Left lung (tissue), 10 donors: ENCODE measurements around the gene DGLUCY. TPM values are rescaled to one million over a fixed set of nuclear protein-coding genes. Genes with fewer than 3 reads are reported as not detected.

Experiments
- ATAC-seq: fragments of 200-7000 bp; cut with Tn5 transposase; one replicate; pipeline ENCODE4 v1.9.1; 2020; ENCODE audit warnings: moderate library complexity
- DNase-seq, 4 donors: peaks; one replicate each; pipeline ENCODE4 v3.0.0-alpha.2; 2013 to 2020
- H3K27ac ChIP-seq, 2 donors: fragments of 200-600 bp; sonication (generic) in 1 of 2; one replicate each; pipeline versions ENCODE4 v1.5.0 to v1.8.0; 2020 to 2021
- H3K27me3 ChIP-seq, 2 donors: fragments of 200-600 bp; sonication (generic) in 1 of 2; one replicate each; pipeline versions ENCODE4 v1.5.0 to v1.8.0; 2020 to 2021
- H3K36me3 ChIP-seq, 2 donors: fragments of 200-600 bp; sonication (generic) in 1 of 2; one replicate each; pipeline versions ENCODE4 v1.5.0 to v1.8.0; 2020 to 2021
- H3K4me1 ChIP-seq, 2 donors: fragments of 200-600 bp; one replicate each; pipeline ENCODE4 v1.8.0; 2021
- H3K4me3 ChIP-seq, 2 donors: fragments of 200-600 bp; sonication (generic) in 1 of 2; one replicate each; pipeline versions ENCODE4 v1.5.0 to v1.8.0; 2020 to 2021; ENCODE audit warnings: mild to moderate bottlenecking in 1 of 2
- H3K9me3 ChIP-seq, 2 donors: fragments of 200-600 bp; sonication (generic) in 1 of 2; one replicate each; pipeline versions ENCODE4 v1.5.0 to v1.8.0; 2020 to 2021
- intact Hi-C, 2 donors: fragments of 100-400 bp; cut with DNase I; formaldehyde crosslinking; loops; one replicate each; pipeline versions ENCODE4 v1.11.2 to v1.14.2; 2022
- polyA plus RNA-seq, 6 donors: library from polyadenylated mRNA; unstranded; fragments of 120-200 nt; gene quantifications; one replicate each; pipeline ENCODE4 v1.2.1, GENCODE V29; 2013; ENCODE audit not compliant: insufficient read length in 6 of 6
- total RNA-seq, 2 donors: library from RNA; stranded (reverse); fragmentation: NEBNext Ultra II Directional; extraction: Animal tissue kit (Norgen Biotek cat#: 25700); gene quantifications; one replicate each; pipeline ENCODE4 v1.2.1, GENCODE V29; 2021
- TF ChIP-seq, protein P1 (sequence below), 2 donors: fragments of 200-600 bp; sonication (generic) in 1 of 2; IDR thresholded peaks; one replicate each; pipeline versions ENCODE4 v1.5.0 to v1.8.0; 2021; ENCODE audit warnings: antibody characterized with exemption in 2 of 2
- donor health status: DM: no; HTN: yes; CAD: no.
- donor health status: DM: no; HTN: no; CAD: no.

Gene DGLUCY
- total and polyA plus RNA-seq, 8 donors = 56.7 to 77.0 (median 66.1) TPM

DNA sequence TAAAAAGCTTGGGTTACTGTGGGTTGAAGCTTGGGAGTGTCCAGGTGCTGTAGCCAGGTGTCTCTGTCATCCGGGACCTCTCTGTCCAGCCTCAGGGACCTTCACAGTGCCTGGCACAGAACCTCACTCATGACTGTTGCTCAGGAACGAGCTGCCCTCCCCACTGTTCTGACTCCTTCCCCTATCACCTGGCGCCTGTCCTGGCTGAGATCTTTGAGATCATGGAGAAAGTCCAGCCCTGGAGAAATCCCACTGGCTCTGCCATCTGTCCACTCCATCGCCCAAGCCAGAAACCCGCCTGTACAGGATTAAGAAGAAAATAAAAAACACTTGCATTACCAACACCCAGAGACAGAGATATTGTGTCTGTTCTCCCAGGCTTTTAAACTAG, 53.5 kb downstream of the DGLUCY start:
- Histone ChIP-seq H3K4me3 (no peak overlapping the region), H3K4me1 (peaks cover 0 to 6% of the 10 kb centered on the region in 2 donors), H3K9me3 (no peaks in the 10 kb centered on the region), H3K27ac (no peak overlapping the region), H3K27me3 (no peaks in the 10 kb centered on the region), H3K36me3 (peaks cover 0 to 92% of the 10 kb centered on the region in 2 donors)
- DNase-seq (no peak), ATAC-seq (no peak)
- TF ChIP-seq, protein P1, sequence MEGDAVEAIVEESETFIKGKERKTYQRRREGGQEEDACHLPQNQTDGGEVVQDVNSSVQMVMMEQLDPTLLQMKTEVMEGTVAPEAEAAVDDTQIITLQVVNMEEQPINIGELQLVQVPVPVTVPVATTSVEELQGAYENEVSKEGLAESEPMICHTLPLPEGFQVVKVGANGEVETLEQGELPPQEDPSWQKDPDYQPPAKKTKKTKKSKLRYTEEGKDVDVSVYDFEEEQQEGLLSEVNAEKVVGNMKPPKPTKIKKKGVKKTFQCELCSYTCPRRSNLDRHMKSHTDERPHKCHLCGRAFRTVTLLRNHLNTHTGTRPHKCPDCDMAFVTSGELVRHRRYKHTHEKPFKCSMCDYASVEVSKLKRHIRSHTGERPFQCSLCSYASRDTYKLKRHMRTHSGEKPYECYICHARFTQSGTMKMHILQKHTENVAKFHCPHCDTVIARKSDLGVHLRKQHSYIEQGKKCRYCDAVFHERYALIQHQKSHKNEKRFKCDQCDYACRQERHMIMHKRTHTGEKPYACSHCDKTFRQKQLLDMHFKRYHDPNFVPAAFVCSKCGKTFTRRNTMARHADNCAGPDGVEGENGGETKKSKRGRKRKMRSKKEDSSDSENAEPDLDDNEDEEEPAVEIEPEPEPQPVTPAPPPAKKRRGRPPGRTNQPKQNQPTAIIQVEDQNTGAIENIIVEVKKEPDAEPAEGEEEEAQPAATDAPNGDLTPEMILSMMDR (IDR thresholded peaks at IDR 0.05) = no peak
- intact Hi-C loops = loop anchor here in 1 of 2 donors (10.0 kb wide), 1 partner anchor 117 kb away; no protein-coding TSS in a partner anchor

DNA sequence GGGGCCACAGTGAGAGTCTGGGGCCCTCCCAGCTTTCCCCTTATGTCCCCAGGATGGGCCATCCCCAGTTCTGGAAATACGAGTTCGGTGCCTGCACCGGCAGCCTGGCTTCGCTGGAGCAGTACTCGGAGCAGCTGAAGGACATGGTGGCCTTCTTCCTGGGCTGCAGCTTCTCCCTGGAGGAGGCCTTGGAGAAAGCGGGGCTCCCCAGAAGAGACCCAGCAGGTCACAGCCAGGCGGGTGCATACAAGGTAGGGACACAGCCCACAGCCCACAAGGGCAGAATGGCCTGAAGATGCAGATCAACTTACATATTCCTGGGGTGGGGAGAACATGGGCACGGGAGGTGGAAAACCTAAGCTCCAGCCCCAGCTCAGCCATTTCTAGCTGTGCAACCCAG, 56.1 kb downstream of the DGLUCY start:
- peaks cover 0 to 6% of the 10 kb centered on the region in 2 donors for H3K4me1 ChIP-seq
- peaks cover 0 to 89% of the 10 kb centered on the region in 2 donors for H3K36me3 ChIP-seq
- no peak overlapping the region for H3K4me3 ChIP-seq
- DNase-seq (no peak), ATAC-seq (no peak)
- no peak overlapping the region for H3K27ac ChIP-seq
- intact Hi-C loops = loop anchor here (5.0 to 10.0 kb wide), 2 partner anchors 115 to 268 kb away; no protein-coding TSS in a partner anchor
- TF ChIP-seq, protein P1 (IDR thresholded peaks at IDR 0.05) = no peak
- no peaks in the 10 kb centered on the region for H3K9me3 ChIP-seq
- no peaks in the 10 kb centered on the region for H3K27me3 ChIP-seq

DNA sequence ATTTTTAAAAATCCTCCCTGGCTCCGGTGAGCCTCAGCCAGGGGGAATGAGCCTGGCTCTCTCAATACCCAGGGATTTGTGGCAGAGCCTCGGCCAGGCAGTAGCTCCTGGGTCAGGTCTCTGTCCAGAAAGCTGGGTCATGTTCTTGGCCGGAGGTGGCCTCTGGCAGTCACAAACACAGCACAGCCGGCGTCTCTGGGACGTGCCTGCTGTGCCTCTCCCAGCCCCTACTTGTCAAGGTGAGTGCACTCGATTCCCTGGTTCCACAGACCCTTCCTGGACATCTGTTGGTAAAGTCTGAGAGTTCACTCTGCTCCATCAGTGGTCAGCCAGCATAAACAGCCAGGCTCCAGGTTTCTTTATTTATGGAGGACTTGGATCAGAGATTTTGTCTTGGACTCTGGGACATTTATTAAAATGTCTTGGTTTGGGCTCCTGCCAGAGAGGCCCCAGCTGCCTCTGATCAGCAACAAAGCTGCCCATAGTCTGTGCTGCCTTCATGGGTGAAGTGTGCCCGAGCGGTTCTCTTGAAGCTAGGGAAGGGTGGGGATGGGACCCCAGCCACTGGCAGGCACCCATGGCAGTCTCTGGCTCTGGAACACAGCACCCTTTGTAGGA, 56.7 kb downstream of the DGLUCY start:
- Histone ChIP-seq H3K9me3 (no peaks in the 10 kb centered on the region), H3K27ac (no peak overlapping the region), H3K36me3 (peaks cover 0 to 89% of the 10 kb centered on the region in 2 donors), H3K27me3 (no peaks in the 10 kb centered on the region), H3K4me3 (no peak overlapping the region), H3K4me1 (peaks cover 0 to 6% of the 10 kb centered on the region in 2 donors)
- intact Hi-C loops = loop anchor here in 1 of 2 donors (5.0 kb wide), 1 partner anchor 268 kb away; no protein-coding TSS in a partner anchor
- DNase-seq = peak in 1 of 4 donors; percentile 49
- TF ChIP-seq, protein P1 (IDR thresholded peaks at IDR 0.05) = no peak
- ATAC-seq = no peak

DNA sequence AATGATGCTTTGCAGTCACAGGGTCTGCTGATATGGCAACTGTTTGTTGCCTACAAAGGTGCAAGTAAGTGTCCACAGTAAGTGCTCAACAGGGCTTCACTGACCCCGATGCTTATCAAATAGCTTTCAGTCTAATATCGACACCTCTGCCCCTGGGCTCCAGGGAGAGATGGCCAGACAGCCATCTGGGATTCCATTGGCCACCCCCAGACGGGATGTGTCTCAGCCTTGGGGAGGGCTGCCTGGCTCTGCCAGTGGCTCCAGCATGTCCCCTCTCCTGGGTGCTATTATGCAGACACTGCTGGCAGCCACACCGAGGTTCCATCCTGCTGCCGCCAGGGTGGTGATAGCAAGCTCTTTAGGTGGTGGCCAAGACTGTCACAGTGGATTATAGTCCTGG, 57.4 kb downstream of the DGLUCY start:
- intact Hi-C loops = loop anchor here in 1 of 2 donors (5.0 kb wide), 1 partner anchor 269 kb away; no protein-coding TSS in a partner anchor
- DNase-seq = no peak

DNA sequence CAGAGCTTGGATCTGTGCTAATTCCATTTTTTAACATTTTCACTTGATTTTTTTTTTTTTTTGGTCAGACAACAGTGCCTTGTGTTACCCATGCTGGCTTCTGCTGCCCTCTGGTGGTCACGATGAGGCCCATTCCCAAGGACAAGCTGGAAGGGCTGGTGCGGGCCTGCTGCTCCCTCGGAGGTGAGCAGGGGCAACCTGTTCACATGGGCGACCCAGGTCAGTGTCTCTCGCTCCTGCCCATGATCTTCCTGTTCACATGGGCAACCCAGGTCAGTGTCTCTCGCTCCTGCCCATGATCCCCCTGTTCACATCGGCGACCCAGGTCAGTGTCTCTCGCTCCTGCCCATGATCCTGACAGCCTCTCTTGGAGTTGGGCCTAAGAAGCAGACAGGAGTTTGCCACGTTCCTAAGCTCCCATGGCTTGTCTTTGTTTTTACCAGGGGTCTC, 59.4 kb downstream of the DGLUCY start:
- peak; percentile 83 for ATAC-seq
- Histone ChIP-seq H3K36me3 (peaks cover 0 to 76% of the 10 kb centered on the region in 2 donors), H3K9me3 (no peaks in the 10 kb centered on the region), H3K27ac (no peak overlapping the region), H3K27me3 (no peaks in the 10 kb centered on the region), H3K4me1 (peaks cover 10% of the 10 kb centered on the region in 2 donors), H3K4me3 (no peak overlapping the region)
- intact Hi-C loops = loop anchor here in 1 of 2 donors (5.0 kb wide), 1 partner anchor 271 kb away; no protein-coding TSS in a partner anchor
- TF ChIP-seq, protein P1 (IDR thresholded peaks at IDR 0.05) = peak; percentile 60 to 91
- peak; percentile 68 to 90 (median 84) for DNase-seq

More for the DNA sequence above, 57.4 kb downstream of the DGLUCY start:
- ATAC-seq = no peak
- Histone ChIP-seq H3K4me3 (no peak overlapping the region), H3K27me3 (no peaks in the 10 kb centered on the region), H3K27ac (no peak overlapping the region), H3K36me3 (peaks cover 0 to 89% of the 10 kb centered on the region in 2 donors), H3K4me1 (peaks cover 0 to 6% of the 10 kb centered on the region in 2 donors), H3K9me3 (no peaks in the 10 kb centered on the region)
- TF ChIP-seq, protein P1 (IDR thresholded peaks at IDR 0.05) = no peak
